Effector memory CD4-positive, alpha-beta T cell (primary cell): ENCODE measurements around the gene KLHL28.

ENCODE experiments used
- DNase-seq, 3 donors: peaks; one replicate each; pipeline ENCODE4 v3.0.0-alpha.2; 2020
- H3K27ac ChIP-seq: 2 replicates; pipeline ENCODE4 v1.7.0; 2013; ENCODE audit warnings: mild to moderate bottlenecking, low read length, moderate library complexity; ENCODE audit not compliant: insufficient read depth, poor library complexity, severe bottlenecking
- H3K27me3 ChIP-seq: replicated peaks from 2 replicates; pipeline ENCODE4 v1.7.0; 2013; ENCODE audit warnings: mild to moderate bottlenecking, low read length; ENCODE audit not compliant: insufficient read depth, control insufficient read depth, poor library complexity, severe bottlenecking
- H3K36me3 ChIP-seq: 2 replicates; pipeline ENCODE4 v1.7.0; 2013; ENCODE audit warnings: mild to moderate bottlenecking, low read length, moderate library complexity; ENCODE audit not compliant: control insufficient read depth, insufficient read depth
- H3K4me1 ChIP-seq: 2 replicates; pipeline ENCODE4 v1.7.0; 2013; ENCODE audit warnings: low read length, mild to moderate bottlenecking; ENCODE audit not compliant: control insufficient read depth, insufficient read depth, poor library complexity, severe bottlenecking
- H3K4me3 ChIP-seq: 2 replicates; pipeline ENCODE4 v1.7.0; 2013; ENCODE audit warnings: low read length, low read depth, mild to moderate bottlenecking; ENCODE audit not compliant: insufficient read depth, poor library complexity, severe bottlenecking
- H3K9me3 ChIP-seq: 2 replicates; pipeline ENCODE4 v1.7.0; 2013; ENCODE audit warnings: mild to moderate bottlenecking, low read length, moderate library complexity; ENCODE audit not compliant: control insufficient read depth

The KLHL28 gene

GRCh38 chr14:44944107-44944506 is 17.6 kb downstream of the KLHL28 start:
- Histone ChIP-seq H3K27ac (no peak overlapping the region), H3K27me3 (no peaks in the 10 kb centered on the region), H3K9me3 (no peaks in the 10 kb centered on the region), H3K36me3 (peaks cover 9% of the 10 kb centered on the region), H3K4me1 (no peaks in the 10 kb centered on the region), H3K4me3 (no peak overlapping the region)
- no peak for DNase-seq

DNA sequence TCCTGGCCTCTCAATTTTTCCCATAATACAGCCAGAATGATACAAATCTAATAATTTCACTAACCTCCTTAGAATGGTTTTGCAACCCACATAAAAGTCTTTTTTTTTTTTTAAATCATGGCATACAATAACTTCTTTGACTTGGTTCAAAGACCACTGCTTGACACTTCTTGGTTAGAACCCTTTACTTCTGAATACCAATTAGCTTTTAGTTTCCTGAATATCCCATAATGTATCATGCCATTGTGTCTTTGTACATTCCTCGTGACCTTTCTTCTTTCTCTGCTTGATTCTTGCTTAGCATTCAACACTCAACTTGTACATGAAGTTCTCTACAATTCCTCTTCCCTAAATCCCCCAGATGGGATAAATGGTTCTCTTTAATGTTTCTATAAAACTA is 19.3 kb downstream of the KLHL28 start:
- no peak overlapping the region for H3K4me3 ChIP-seq
- H3K27ac ChIP-seq: no peak overlapping the region
- H3K9me3 ChIP-seq: no peaks in the 10 kb centered on the region
- H3K4me1 ChIP-seq: no peaks in the 10 kb centered on the region
- peaks cover 8% of the 10 kb centered on the region for H3K36me3 ChIP-seq
- DNase-seq: no peak
- no peaks in the 10 kb centered on the region for H3K27me3 ChIP-seq

- peaks cover 8% of the 10 kb centered on the region for H3K36me3 ChIP-seq
- no peak for DNase-seq
- no peak overlapping the region for H3K27ac ChIP-seq
- no peak overlapping the region for H3K4me3 ChIP-seq
- no peaks in the 10 kb centered on the region for H3K27me3 ChIP-seq
- H3K4me1 ChIP-seq: no peaks in the 10 kb centered on the region
- no peaks in the 10 kb centered on the region for H3K9me3 ChIP-seq
Observed at GRCh38 chr14:44941591-44941990, 20.2 kb downstream of the KLHL28 start.

DNA sequence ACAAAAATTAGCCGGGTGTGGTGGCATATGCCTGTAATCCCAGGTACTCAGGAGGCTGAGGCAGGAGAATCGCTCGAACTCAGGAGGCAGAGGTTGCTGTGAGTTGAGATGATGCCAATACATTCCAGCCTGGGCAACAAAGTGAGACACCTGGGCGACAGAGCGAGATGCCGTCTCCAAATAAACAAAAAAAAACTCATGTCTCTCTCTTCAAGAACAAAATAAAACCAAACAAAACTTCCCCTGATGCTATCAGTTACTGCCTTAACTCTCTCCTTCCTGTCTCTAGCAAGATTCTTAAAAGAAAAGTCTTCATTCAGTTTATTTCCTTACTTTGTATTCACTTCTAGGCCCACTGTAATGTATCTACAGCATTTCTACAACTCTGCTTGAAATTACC is 20.8 kb downstream of the KLHL28 start:
- Histone ChIP-seq H3K4me1 (no peaks in the 10 kb centered on the region), H3K27me3 (no peaks in the 10 kb centered on the region), H3K9me3 (no peaks in the 10 kb centered on the region), H3K4me3 (no peak overlapping the region), H3K27ac (no peak overlapping the region), H3K36me3 (peaks cover 7% of the 10 kb centered on the region)
- DNase-seq: no peak

GRCh38 chr14:44940211-44940610 is 21.5 kb downstream of the KLHL28 start:
- Histone ChIP-seq H3K4me1 (no peaks in the 10 kb centered on the region), H3K4me3 (no peak overlapping the region), H3K36me3 (peaks cover 8% of the 10 kb centered on the region), H3K27ac (no peak overlapping the region), H3K9me3 (no peaks in the 10 kb centered on the region), H3K27me3 (no peaks in the 10 kb centered on the region)
- no peak for DNase-seq

- no peak for DNase-seq
- Histone ChIP-seq H3K4me1 (no peaks in the 10 kb centered on the region), H3K9me3 (no peaks in the 10 kb centered on the region), H3K27me3 (no peaks in the 10 kb centered on the region), H3K4me3 (no peak overlapping the region), H3K27ac (no peak overlapping the region), H3K36me3 (peaks cover 8% of the 10 kb centered on the region)
Observed at GRCh38 chr14:44937547-44937946, 24.2 kb downstream of the KLHL28 start.

- Histone ChIP-seq H3K36me3 (peaks cover 8% of the 10 kb centered on the region), H3K9me3 (no peaks in the 10 kb centered on the region), H3K27ac (no peak overlapping the region), H3K27me3 (no peaks in the 10 kb centered on the region), H3K4me3 (no peak overlapping the region), H3K4me1 (no peaks in the 10 kb centered on the region)
- no peak for DNase-seq
Observed at GRCh38 chr14:44935155-44935554, 26.6 kb downstream of the KLHL28 start.

- Histone ChIP-seq H3K4me1 (no peaks in the 10 kb centered on the region), H3K27me3 (no peaks in the 10 kb centered on the region), H3K36me3 (no peaks in the 10 kb centered on the region), H3K4me3 (no peak overlapping the region), H3K9me3 (no peaks in the 10 kb centered on the region), H3K27ac (no peak overlapping the region)
- DNase-seq: no peak
Observed at GRCh38 chr14:44928793-44929192, 33.0 kb downstream of the KLHL28 start.

GRCh38 chr14:44914849-44915248 is 46.9 kb downstream of the KLHL28 start:
- Histone ChIP-seq H3K4me1 (no peaks in the 10 kb centered on the region), H3K36me3 (no peaks in the 10 kb centered on the region), H3K27ac (no peak overlapping the region), H3K4me3 (no peak overlapping the region), H3K9me3 (no peaks in the 10 kb centered on the region), H3K27me3 (peaks cover 18% of the 10 kb centered on the region)
- no peak for DNase-seq

GRCh38 chr14:44912041-44912869 is 49.5 kb downstream of the KLHL28 start:
- Histone ChIP-seq H3K9me3 (no peaks in the 10 kb centered on the region), H3K4me3 (no peak overlapping the region), H3K4me1 (no peaks in the 10 kb centered on the region), H3K27ac (no peak overlapping the region), H3K36me3 (no peaks in the 10 kb centered on the region), H3K27me3 (peaks cover 18% of the 10 kb centered on the region)
- no peak for DNase-seq
